Suprapubic skin (tissue), 4 donors: Measurements from ENCODE around the gene NDC1. TPM values are rescaled to one million over a fixed set of nuclear protein-coding genes. Genes with fewer than 3 reads are reported as not detected.

Source experiments
- DNase-seq, 2 donors: peaks; one replicate each; pipeline ENCODE4 v3.0.0-alpha.2; 2019; ENCODE audit warnings: low spot score in 2 of 2
- H3K27ac ChIP-seq: fragments of 200-600 bp; sonication (generic); one replicate; pipeline ENCODE4 v1.5.1; 2019
- H3K27me3 ChIP-seq: fragments of 200-600 bp; sonication (generic); one replicate; pipeline ENCODE4 v1.5.1; 2019
- H3K36me3 ChIP-seq: fragments of 200-600 bp; sonication (generic); one replicate; pipeline ENCODE4 v1.5.1; 2019
- H3K4me1 ChIP-seq: fragments of 200-600 bp; sonication (generic); one replicate; pipeline ENCODE4 v1.5.1; 2019
- H3K4me3 ChIP-seq: fragments of 200-600 bp; sonication (generic); one replicate; pipeline ENCODE4 v1.5.1; 2019; ENCODE audit warnings: mild to moderate bottlenecking
- H3K9me3 ChIP-seq: fragments of 200-600 bp; sonication (generic); one replicate; pipeline ENCODE4 v1.5.1; 2019
- EP300 ChIP-seq: sonication (generic); formaldehyde crosslinking; IDR thresholded peaks from one replicate; pipeline ENCODE4 v1.6.1; 2017; ENCODE audit warnings: antibody characterized with exemption
- POLR2A ChIP-seq, 2 donors: fragments of 450-650 bp; IDR thresholded peaks; one replicate each; pipeline ENCODE4 v1.6.1; 2017; ENCODE audit warnings: antibody characterized with exemption in 2 of 2, mild to moderate bottlenecking in 2 of 2, moderate library complexity in 2 of 2
- POLR2AphosphoS5 ChIP-seq, 3 donors: sonication (generic); formaldehyde crosslinking; IDR thresholded peaks; one replicate each; pipeline ENCODE4 v1.6.1; 2017; ENCODE audit warnings: antibody characterized with exemption in 3 of 3
- WGBS: methylation state at CpG from one replicate; pipeline ENCODE4 v1.1.5; 2018; 5-methylcytosine and 5-hydroxymethylcytosine counted together
- total RNA-seq, 4 donors: library from RNA; depleted of rRNA; stranded (reverse); fragments of >200 nt; gene quantifications; one replicate each; pipeline ENCODE4 v1.1.0, GENCODE V29; 2016
- TF ChIP-seq, protein P1 (sequence below), 2 donors: fragments of 200-600 bp in 1 of 2; fragments of 450-650 bp in 1 of 2; sonication (generic) in 1 of 2; IDR thresholded peaks; one replicate each; pipeline ENCODE4 v1.5.1; 2016 to 2019; ENCODE audit warnings: antibody characterized with exemption in 2 of 2, mild to moderate bottlenecking in 1 of 2, moderate library complexity in 1 of 2

The NDC1 gene
- total RNA-seq, 4 donors from 2014 or later, result 13.5 to 19.4 (median 15.1) TPM

DNA sequence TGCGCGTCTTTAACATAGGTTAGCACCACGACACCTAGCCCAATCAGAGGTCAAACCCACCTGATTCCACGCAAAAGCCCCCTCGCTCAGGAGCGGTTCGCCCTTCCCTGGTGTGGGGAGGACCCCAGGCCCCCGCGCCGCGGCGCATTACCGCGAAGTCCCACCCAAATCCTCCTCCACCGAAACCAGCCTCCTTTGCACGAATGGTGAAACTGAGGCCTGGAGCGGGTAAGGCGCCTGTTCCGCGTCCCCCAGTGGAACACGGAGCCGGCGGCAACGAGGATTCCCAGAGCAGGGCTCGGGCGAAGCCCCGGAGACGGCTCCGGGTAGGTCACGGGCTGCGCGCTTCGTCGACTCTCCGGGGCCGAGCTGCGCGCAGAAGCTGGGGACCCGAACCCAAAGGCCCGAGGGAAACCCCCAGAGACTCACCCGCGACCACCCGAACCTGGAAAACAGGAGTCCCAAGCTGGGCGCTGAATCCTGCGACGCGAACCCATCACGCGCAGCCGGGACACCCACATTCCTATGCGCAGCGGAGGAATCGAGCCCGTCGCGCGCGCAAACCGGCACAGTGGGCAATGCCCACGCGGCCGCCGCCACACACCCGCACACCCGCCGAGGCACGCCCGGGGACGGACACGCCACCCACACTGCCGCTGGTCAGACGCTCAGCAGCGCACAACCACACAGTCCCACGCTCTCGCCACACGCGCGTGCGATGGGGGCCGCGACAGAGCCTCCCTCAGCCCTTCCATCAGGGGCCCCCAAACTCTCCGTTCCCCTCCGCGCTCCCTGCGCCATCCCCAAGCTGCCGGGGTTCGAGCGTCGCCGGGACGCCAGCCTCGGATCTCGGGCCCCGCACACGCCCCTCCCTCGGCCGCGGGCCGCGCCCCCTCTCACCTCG lies 99.6 kb downstream of the NDC1 start:
- peaks cover 24% of the 10 kb centered on the region for H3K4me1 ChIP-seq
- TF ChIP-seq POLR2AphosphoS5 (IDR thresholded peaks at IDR 0.05) (no peak), POLR2A (IDR thresholded peaks at IDR 0.05) (no peak), EP300 (no peak)
- TF ChIP-seq, protein P1, sequence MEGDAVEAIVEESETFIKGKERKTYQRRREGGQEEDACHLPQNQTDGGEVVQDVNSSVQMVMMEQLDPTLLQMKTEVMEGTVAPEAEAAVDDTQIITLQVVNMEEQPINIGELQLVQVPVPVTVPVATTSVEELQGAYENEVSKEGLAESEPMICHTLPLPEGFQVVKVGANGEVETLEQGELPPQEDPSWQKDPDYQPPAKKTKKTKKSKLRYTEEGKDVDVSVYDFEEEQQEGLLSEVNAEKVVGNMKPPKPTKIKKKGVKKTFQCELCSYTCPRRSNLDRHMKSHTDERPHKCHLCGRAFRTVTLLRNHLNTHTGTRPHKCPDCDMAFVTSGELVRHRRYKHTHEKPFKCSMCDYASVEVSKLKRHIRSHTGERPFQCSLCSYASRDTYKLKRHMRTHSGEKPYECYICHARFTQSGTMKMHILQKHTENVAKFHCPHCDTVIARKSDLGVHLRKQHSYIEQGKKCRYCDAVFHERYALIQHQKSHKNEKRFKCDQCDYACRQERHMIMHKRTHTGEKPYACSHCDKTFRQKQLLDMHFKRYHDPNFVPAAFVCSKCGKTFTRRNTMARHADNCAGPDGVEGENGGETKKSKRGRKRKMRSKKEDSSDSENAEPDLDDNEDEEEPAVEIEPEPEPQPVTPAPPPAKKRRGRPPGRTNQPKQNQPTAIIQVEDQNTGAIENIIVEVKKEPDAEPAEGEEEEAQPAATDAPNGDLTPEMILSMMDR (IDR thresholded peaks at IDR 0.05), result no peak
- no peak for DNase-seq
- H3K4me3 ChIP-seq, result peak overlapping the region; percentile 69
- no peaks in the 10 kb centered on the region for H3K36me3 ChIP-seq
- peaks cover 48% of the 10 kb centered on the region for H3K27me3 ChIP-seq
- no peaks in the 10 kb centered on the region for H3K9me3 ChIP-seq
- no peak overlapping the region for H3K27ac ChIP-seq
- WGBS, result 2% methylated on average over 37 of the region's 101 CpGs

DNA sequence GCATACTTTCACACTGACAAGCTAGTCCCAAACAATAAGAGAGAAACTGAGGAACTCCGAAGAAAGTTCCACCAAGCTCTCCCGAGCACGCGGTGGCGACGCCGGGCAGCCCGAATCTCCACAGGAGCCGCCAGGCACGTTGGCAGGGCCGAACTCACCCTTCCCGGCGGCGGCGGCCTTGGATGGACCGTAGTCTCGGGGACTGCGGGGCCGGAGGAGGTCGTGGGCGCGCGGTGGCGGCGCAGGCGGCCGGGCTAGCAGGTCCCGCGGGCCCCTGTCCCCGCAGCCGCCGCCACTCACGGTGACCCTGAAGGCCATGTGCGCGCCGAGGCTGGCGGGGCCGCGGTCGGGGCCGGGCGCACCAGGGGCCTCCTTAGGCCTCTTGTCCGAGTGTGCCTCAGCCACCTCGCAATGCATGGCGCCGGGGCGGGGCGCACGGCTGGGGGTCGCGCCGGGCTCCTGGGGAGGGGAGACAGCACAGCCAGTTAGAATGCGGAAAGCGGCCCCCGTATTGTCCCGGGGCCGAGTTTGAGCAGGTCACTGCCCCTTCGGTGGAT lies 100.4 kb downstream of the NDC1 start:
- H3K36me3 ChIP-seq, result no peaks in the 10 kb centered on the region
- no peak overlapping the region for H3K27ac ChIP-seq
- H3K4me3 ChIP-seq, result peak overlapping the region; percentile 69
- peaks cover 24% of the 10 kb centered on the region for H3K4me1 ChIP-seq
- peaks cover 45% of the 10 kb centered on the region for H3K27me3 ChIP-seq
- 26% methylated on average over 14 of the region's 58 CpGs for WGBS
- TF ChIP-seq EP300, result no peak
- TF ChIP-seq POLR2A (IDR thresholded peaks at IDR 0.05), result no peak
- TF ChIP-seq, protein P1 (IDR thresholded peaks at IDR 0.05), result no peak
- TF ChIP-seq POLR2AphosphoS5 (IDR thresholded peaks at IDR 0.05), result no peak
- DNase-seq, result no peak
- H3K9me3 ChIP-seq, result no peaks in the 10 kb centered on the region

- DNase-seq, result no peak
- H3K4me3 ChIP-seq, result no peak overlapping the region
- peaks cover 36% of the 10 kb centered on the region for H3K27me3 ChIP-seq
Observed at GRCh38 chr1:53736290-53736689, 101.8 kb downstream of the NDC1 start.

DNA sequence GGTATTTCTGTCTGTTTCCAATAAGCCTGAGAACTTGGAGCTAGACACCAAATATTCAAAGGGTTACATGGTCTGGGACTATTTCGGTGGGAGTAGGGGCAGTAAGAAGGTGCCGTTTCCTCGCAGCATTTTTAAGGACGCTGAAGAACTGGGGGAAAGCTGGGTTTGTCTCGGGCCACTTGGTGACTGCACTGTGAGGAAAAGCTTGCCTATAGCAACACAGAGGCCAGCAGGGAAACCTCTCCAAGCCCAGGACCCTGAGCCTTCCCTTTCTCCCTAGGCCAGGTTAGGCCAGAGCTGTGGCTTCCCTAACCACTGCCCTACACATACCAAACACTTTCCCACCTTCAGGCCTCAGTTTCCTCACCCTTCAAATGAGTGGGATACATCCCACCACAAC lies 102.4 kb downstream of the NDC1 start:
- Histone ChIP-seq H3K27ac (no peak overlapping the region), H3K27me3 (peaks cover 36% of the 10 kb centered on the region)

More at GRCh38 chr1:53736290-53736689, 101.8 kb downstream of the NDC1 start:
- H3K4me1 ChIP-seq, result peaks cover 24% of the 10 kb centered on the region
- H3K36me3 ChIP-seq, result no peaks in the 10 kb centered on the region
- WGBS, result 88% methylated on average over 11 of the region's 11 CpGs
- H3K9me3 ChIP-seq, result no peaks in the 10 kb centered on the region
- H3K27ac ChIP-seq, result no peak overlapping the region
- TF ChIP-seq EP300, result no peak
- TF ChIP-seq, protein P1 (IDR thresholded peaks at IDR 0.05), result no peak

GRCh38 chr1:53735261-53735660 lies 102.8 kb downstream of the NDC1 start:
- H3K4me1 ChIP-seq, result peaks cover 24% of the 10 kb centered on the region
- H3K9me3 ChIP-seq, result no peaks in the 10 kb centered on the region
- TF ChIP-seq POLR2AphosphoS5 (IDR thresholded peaks at IDR 0.05) (no peak), POLR2A (IDR thresholded peaks at IDR 0.05) (no peak), EP300 (no peak)
- TF ChIP-seq, protein P1 (IDR thresholded peaks at IDR 0.05), result no peak
- no peak overlapping the region for H3K4me3 ChIP-seq
- no peaks in the 10 kb centered on the region for H3K36me3 ChIP-seq
- DNase-seq, result no peak
- H3K27ac ChIP-seq, result no peak overlapping the region
- 84% methylated on average over 5 of the region's 5 CpGs for WGBS
- H3K27me3 ChIP-seq, result peaks cover 36% of the 10 kb centered on the region

More for the DNA sequence above, 102.4 kb downstream of the NDC1 start:
- 94% methylated on average over 5 of the region's 5 CpGs for WGBS
- Histone ChIP-seq H3K4me3 (no peak overlapping the region), H3K4me1 (peaks cover 24% of the 10 kb centered on the region), H3K36me3 (no peaks in the 10 kb centered on the region), H3K9me3 (no peaks in the 10 kb centered on the region)
- TF ChIP-seq POLR2AphosphoS5 (IDR thresholded peaks at IDR 0.05) (no peak), EP300 (no peak), POLR2A (IDR thresholded peaks at IDR 0.05) (no peak)
- TF ChIP-seq, protein P1 (IDR thresholded peaks at IDR 0.05), result no peak
- no peak for DNase-seq
